Measurements from ENCODE around the gene TRAFD1.
A peak's percentile ranks its signal among the peaks of the same experiment; 100 is the strongest.

TRAFD1 gene

GRCh38 chr12:112178796-112179195 lies 53.4 kb downstream of the TRAFD1 start:
- DNase-seq (ENCODE audit: low spot score), result no peak

GRCh38 chr12:112179341-112179740 lies 54.0 kb downstream of the TRAFD1 start:
- no peak for DNase-seq (ENCODE audit: low spot score)

- DNase-seq (ENCODE audit: low spot score), result no peak
Observed at GRCh38 chr12:112179916-112180315, 54.6 kb downstream of the TRAFD1 start.

GRCh38 chr12:112180422-112180821 lies 55.1 kb downstream of the TRAFD1 start:
- DNase-seq (ENCODE audit: low spot score), result no peak

- DNase-seq (ENCODE audit: low spot score), result peak; percentile 97
Observed at GRCh38 chr12:112182499-112182898, 57.1 kb downstream of the TRAFD1 start.

- peak; percentile 38 for DNase-seq (ENCODE audit: low spot score)
Observed at GRCh38 chr12:112183141-112184021, 58.0 kb downstream of the TRAFD1 start.

- no peak for DNase-seq (ENCODE audit: low spot score)
Observed at GRCh38 chr12:112184056-112184887, 58.9 kb downstream of the TRAFD1 start.

- DNase-seq (ENCODE audit: low spot score), result peak; percentile 71
Observed at GRCh38 chr12:112185093-112185923, 59.9 kb downstream of the TRAFD1 start.

- DNase-seq (ENCODE audit: low spot score), result no peak
Observed at GRCh38 chr12:112188130-112188830, 62.9 kb downstream of the TRAFD1 start.

GRCh38 chr12:112190231-112191025 lies 65.1 kb downstream of the TRAFD1 start:
- no peak for DNase-seq (ENCODE audit: low spot score)

GRCh38 chr12:112191201-112191600 lies 65.8 kb downstream of the TRAFD1 start:
- DNase-seq (ENCODE audit: low spot score), result no peak

- DNase-seq (ENCODE audit: low spot score), result no peak
Observed at GRCh38 chr12:112191840-112192321, 66.5 kb downstream of the TRAFD1 start.

- no peak for DNase-seq (ENCODE audit: low spot score)
Observed at GRCh38 chr12:112192475-112192874, 67.1 kb downstream of the TRAFD1 start.

- no peak for DNase-seq (ENCODE audit: low spot score)
Observed at GRCh38 chr12:112194601-112195247, 69.4 kb downstream of the TRAFD1 start.

- no peak for DNase-seq (ENCODE audit: low spot score)
Observed at GRCh38 chr12:112196196-112196875, 71.0 kb downstream of the TRAFD1 start.

- DNase-seq (ENCODE audit: low spot score), result peak; percentile 74
Observed at GRCh38 chr12:112198120-112198733, 72.9 kb downstream of the TRAFD1 start.

- no peak for DNase-seq (ENCODE audit: low spot score)
Observed at GRCh38 chr12:112199136-112199535, 73.8 kb downstream of the TRAFD1 start.
